Measurements from ENCODE around the gene TLK2. TPM values are rescaled to one million over a fixed set of nuclear protein-coding genes. Genes with fewer than 3 reads are reported as not detected.

The TLK2 gene
- total and polyA plus RNA-seq, 5 donors from 2014 or later: 6.9 to 89.5 (median 10.6) TPM

GRCh38 chr17:62650587-62650986 is 172.0 kb downstream of the TLK2 start:
- Mint-ChIP-seq H3K27ac (no peak overlapping the region), H3K4me1 (peaks cover 0 to 24% (median 13%) of the 10 kb centered on the region in 4 donors), H3K27me3 (peaks cover 5% of the 10 kb centered on the region), H3K4me3 (no peak overlapping the region), H3K36me3 (no peaks in the 10 kb centered on the region), H3K9me3 (peaks cover 0 to 2% (median 0%) of the 10 kb centered on the region in 7 donors)
- DNase-seq: no peak
- no peaks in the 10 kb centered on the region for H3K36me3 ChIP-seq (ENCODE audit: control insufficient read depth, insufficient read depth, low read length)
- no peak overlapping the region for H3K27ac ChIP-seq (ENCODE audit: insufficient read depth, low read length, poor library complexity, severe bottlenecking)
- peaks cover 22% of the 10 kb centered on the region for H3K4me1 ChIP-seq (ENCODE audit: control insufficient read depth, insufficient read depth, low read length, poor library complexity, severe bottlenecking)
- no peaks in the 10 kb centered on the region for H3K9me3 ChIP-seq (ENCODE audit: control insufficient read depth in 2 of 2, low read length in 2 of 2)
- no peak for ATAC-seq (ENCODE audit: low read depth in 2 of 2)
- H3K4me3 ChIP-seq (ENCODE audit: low read depth, low read length): no peak overlapping the region
- no peaks in the 10 kb centered on the region for H3K27me3 ChIP-seq (ENCODE audit: control insufficient read depth, insufficient read depth, low read length)

GRCh38 chr17:62652251-62653001 is 173.8 kb downstream of the TLK2 start:
- Mint-ChIP-seq H3K27ac (peak overlapping the region in 2 of 3 donors; percentile 26 to 75), H3K27me3 (peaks cover 13% of the 10 kb centered on the region), H3K9me3 (peaks cover 0 to 2% (median 0%) of the 10 kb centered on the region in 7 donors), H3K36me3 (no peaks in the 10 kb centered on the region), H3K4me3 (peak overlapping the region; percentile 66 to 95 (median 80)), H3K4me1 (peaks cover 0 to 24% (median 13%) of the 10 kb centered on the region in 4 donors)
- no peak overlapping the region for H3K4me3 ChIP-seq (ENCODE audit: low read depth, low read length)
- ATAC-seq (ENCODE audit: low read depth in 2 of 2) (no peak), DNase-seq (peak in 2 of 3 donors; percentile 9 to 34)
- H3K36me3 ChIP-seq (ENCODE audit: control insufficient read depth, insufficient read depth, low read length): no peaks in the 10 kb centered on the region
- peaks cover 22% of the 10 kb centered on the region for H3K4me1 ChIP-seq (ENCODE audit: control insufficient read depth, insufficient read depth, low read length, poor library complexity, severe bottlenecking)
- H3K9me3 ChIP-seq (ENCODE audit: control insufficient read depth in 2 of 2, low read length in 2 of 2): no peaks in the 10 kb centered on the region
- H3K27me3 ChIP-seq (ENCODE audit: control insufficient read depth, insufficient read depth, low read length): no peaks in the 10 kb centered on the region
- H3K27ac ChIP-seq (ENCODE audit: insufficient read depth, low read length, poor library complexity, severe bottlenecking): no peak overlapping the region

DNA sequence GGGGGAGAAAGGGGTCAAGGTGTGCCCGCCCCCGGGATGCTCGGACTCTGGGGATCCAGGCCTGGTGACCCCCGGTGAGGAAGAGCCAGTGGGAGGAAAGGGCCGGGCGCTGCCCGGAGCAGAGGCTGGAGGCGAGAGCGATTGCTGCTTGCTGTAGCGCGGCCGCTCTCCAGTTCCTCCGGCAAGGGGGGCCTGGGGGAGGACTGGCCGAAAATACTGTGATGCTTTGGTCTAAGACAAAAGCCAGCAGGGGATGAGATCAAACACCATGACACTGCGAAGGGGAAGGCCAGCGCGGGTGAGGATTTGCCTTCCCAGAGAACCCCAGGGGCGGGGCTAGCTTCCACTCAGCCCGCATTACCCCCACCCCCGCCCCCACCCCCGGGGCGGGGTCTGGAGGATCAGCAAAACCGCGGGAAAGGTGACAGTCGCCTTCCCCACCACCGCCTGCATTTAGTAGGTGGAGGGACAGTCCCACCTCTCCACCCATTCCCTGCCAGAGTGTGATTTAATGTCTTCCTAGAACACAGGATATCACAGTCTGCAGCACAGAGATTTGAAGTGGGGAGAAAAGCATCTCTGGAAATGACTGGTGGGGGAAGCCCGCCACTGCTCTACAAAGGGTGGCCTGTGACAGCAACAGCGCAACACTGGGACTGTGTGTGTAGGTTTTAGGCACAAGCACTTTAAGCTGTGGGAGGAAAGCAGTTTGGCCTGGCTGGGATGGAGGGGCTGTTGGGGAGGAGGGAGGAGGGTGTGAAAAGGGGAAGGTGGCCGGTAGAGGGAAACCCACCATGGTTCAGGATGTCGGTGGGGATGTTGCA is 174.6 kb downstream of the TLK2 start:
- ATAC-seq (ENCODE audit: low read depth in 2 of 2) (peak; percentile 65 to 67), DNase-seq (peak in 2 of 3 donors; percentile 22 to 78)
- Mint-ChIP-seq H3K4me1 (peaks cover 0 to 24% (median 13%) of the 10 kb centered on the region in 4 donors), H3K4me3 (peak overlapping the region; percentile 55 to 84 (median 66)), H3K9me3 (peaks cover 0 to 4% (median 0%) of the 10 kb centered on the region in 7 donors), H3K27ac (peak overlapping the region in 1 of 3 donors; percentile 59), H3K27me3 (peaks cover 13% of the 10 kb centered on the region), H3K36me3 (no peaks in the 10 kb centered on the region)
- no peaks in the 10 kb centered on the region for H3K27me3 ChIP-seq (ENCODE audit: control insufficient read depth, insufficient read depth, low read length)
- peaks cover 22% of the 10 kb centered on the region for H3K4me1 ChIP-seq (ENCODE audit: control insufficient read depth, insufficient read depth, low read length, poor library complexity, severe bottlenecking)
- H3K27ac ChIP-seq (ENCODE audit: insufficient read depth, low read length, poor library complexity, severe bottlenecking): no peak overlapping the region
- H3K36me3 ChIP-seq (ENCODE audit: control insufficient read depth, insufficient read depth, low read length): no peaks in the 10 kb centered on the region
- H3K4me3 ChIP-seq (ENCODE audit: low read depth, low read length): peak overlapping the region; percentile 32
- no peaks in the 10 kb centered on the region for H3K9me3 ChIP-seq (ENCODE audit: control insufficient read depth in 2 of 2, low read length in 2 of 2)

DNA sequence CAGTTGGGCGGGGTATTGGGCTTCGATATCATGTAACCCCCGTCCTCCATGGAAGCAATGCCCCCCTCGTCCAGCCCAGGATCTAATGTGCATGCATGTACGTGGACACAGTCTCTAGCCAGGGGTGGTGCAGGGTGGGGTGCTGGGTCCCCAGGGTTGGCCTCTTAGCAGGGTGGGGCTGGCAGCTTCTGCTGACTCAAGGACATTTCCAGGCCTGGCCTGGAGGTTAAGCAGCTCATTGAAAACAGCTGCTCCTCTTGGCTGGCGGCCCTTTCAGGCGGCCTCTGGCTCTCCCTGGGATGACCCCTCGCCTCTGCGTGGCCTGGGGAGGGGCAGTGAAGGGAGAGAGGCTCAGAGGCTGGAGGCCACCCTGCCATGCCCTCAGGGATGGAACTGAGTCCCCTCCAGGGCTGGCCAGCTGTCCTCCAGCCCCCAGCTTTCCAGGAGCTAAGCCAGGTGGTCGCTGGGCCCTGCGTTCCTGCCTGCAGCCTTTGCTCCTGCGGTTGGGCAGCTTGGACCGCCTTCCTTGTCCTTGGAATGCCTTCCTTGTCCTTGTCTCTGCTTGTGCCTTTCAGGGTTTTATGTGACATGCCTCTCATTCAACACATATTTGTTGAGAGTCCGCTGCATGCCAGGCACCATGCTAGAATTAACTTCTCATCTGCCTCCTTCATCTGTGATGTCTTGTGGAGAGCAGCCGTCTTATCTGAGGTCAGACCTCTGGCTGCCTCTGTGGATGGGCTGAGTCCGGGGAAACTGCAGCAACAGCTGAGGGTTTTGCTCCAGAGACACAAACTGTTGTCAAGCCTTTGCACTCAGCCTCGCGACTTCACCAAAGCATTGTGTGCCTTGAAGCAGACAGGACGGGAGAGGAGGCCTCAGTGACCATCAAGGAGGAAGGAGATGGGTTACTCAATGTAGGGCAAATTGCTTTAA is 175.5 kb downstream of the TLK2 start:
- Mint-ChIP-seq H3K27me3 (peaks cover 13% of the 10 kb centered on the region), H3K36me3 (no peaks in the 10 kb centered on the region), H3K4me1 (peaks cover 0 to 24% (median 13%) of the 10 kb centered on the region in 4 donors), H3K9me3 (peaks cover 0 to 4% (median 0%) of the 10 kb centered on the region in 7 donors), H3K27ac (peak overlapping the region in 1 of 3 donors; percentile 59), H3K4me3 (peak overlapping the region in 2 of 4 donors; percentile 74 to 84)
- H3K4me3 ChIP-seq (ENCODE audit: low read depth, low read length): peak overlapping the region; percentile 32
- H3K27ac ChIP-seq (ENCODE audit: insufficient read depth, low read length, poor library complexity, severe bottlenecking): no peak overlapping the region
- no peaks in the 10 kb centered on the region for H3K36me3 ChIP-seq (ENCODE audit: control insufficient read depth, insufficient read depth, low read length)
- DNase-seq: no peak
- no peaks in the 10 kb centered on the region for H3K9me3 ChIP-seq (ENCODE audit: control insufficient read depth in 2 of 2, low read length in 2 of 2)
- H3K27me3 ChIP-seq (ENCODE audit: control insufficient read depth, insufficient read depth, low read length): no peaks in the 10 kb centered on the region
- peaks cover 22% of the 10 kb centered on the region for H3K4me1 ChIP-seq (ENCODE audit: control insufficient read depth, insufficient read depth, low read length, poor library complexity, severe bottlenecking)
- no peak for ATAC-seq (ENCODE audit: low read depth in 2 of 2)

GRCh38 chr17:62655656-62656055 is 177.0 kb downstream of the TLK2 start:
- Mint-ChIP-seq H3K9me3 (peaks cover 0 to 4% (median 2%) of the 10 kb centered on the region in 7 donors), H3K27ac (no peak overlapping the region), H3K4me1 (peaks cover 0 to 24% (median 13%) of the 10 kb centered on the region in 4 donors), H3K4me3 (no peak overlapping the region), H3K27me3 (peaks cover 13% of the 10 kb centered on the region), H3K36me3 (peaks cover 4% of the 10 kb centered on the region)
- Histone ChIP-seq H3K4me1 (ENCODE audit: control insufficient read depth, insufficient read depth, low read length, poor library complexity, severe bottlenecking) (peaks cover 22% of the 10 kb centered on the region), H3K4me3 (ENCODE audit: low read depth, low read length) (no peak overlapping the region), H3K36me3 (ENCODE audit: control insufficient read depth, insufficient read depth, low read length) (no peaks in the 10 kb centered on the region), H3K27me3 (ENCODE audit: control insufficient read depth, insufficient read depth, low read length) (no peaks in the 10 kb centered on the region), H3K9me3 (ENCODE audit: control insufficient read depth in 2 of 2, low read length in 2 of 2) (peaks cover 0 to under 1% of the 10 kb centered on the region in 2 experiments), H3K27ac (ENCODE audit: insufficient read depth, low read length, poor library complexity, severe bottlenecking) (no peak overlapping the region)
- ATAC-seq (ENCODE audit: low read depth in 2 of 2) (no peak), DNase-seq (no peak)

GRCh38 chr17:62656446-62656845 is 177.8 kb downstream of the TLK2 start:
- Histone ChIP-seq H3K9me3 (ENCODE audit: control insufficient read depth in 2 of 2, low read length in 2 of 2) (peaks cover 0 to 5% of the 10 kb centered on the region in 2 experiments), H3K27me3 (ENCODE audit: control insufficient read depth, insufficient read depth, low read length) (no peaks in the 10 kb centered on the region), H3K4me1 (ENCODE audit: control insufficient read depth, insufficient read depth, low read length, poor library complexity, severe bottlenecking) (peaks cover 22% of the 10 kb centered on the region), H3K4me3 (ENCODE audit: low read depth, low read length) (no peak overlapping the region), H3K27ac (ENCODE audit: insufficient read depth, low read length, poor library complexity, severe bottlenecking) (no peak overlapping the region), H3K36me3 (ENCODE audit: control insufficient read depth, insufficient read depth, low read length) (no peaks in the 10 kb centered on the region)
- Mint-ChIP-seq H3K9me3 (peaks cover 0 to 9% (median 7%) of the 10 kb centered on the region in 7 donors), H3K4me1 (peaks cover 0 to 24% (median 12%) of the 10 kb centered on the region in 4 donors), H3K4me3 (peak overlapping the region in 1 of 4 donors; percentile 42), H3K27me3 (peaks cover 17% of the 10 kb centered on the region), H3K36me3 (peaks cover 4% of the 10 kb centered on the region), H3K27ac (no peak overlapping the region)
- ATAC-seq (ENCODE audit: low read depth in 2 of 2) (no peak), DNase-seq (no peak)

- no peak for DNase-seq
- no peak overlapping the region for H3K4me3 ChIP-seq (ENCODE audit: low read depth, low read length)
- peaks cover 4% of the 10 kb centered on the region for H3K36me3 Mint-ChIP-seq
- H3K4me1 ChIP-seq (ENCODE audit: control insufficient read depth, insufficient read depth, low read length, poor library complexity, severe bottlenecking): peaks cover 17% of the 10 kb centered on the region
- ATAC-seq (ENCODE audit: low read depth in 2 of 2): no peak
- peaks cover 0 to 10% (median 8%) of the 10 kb centered on the region in 7 donors for H3K9me3 Mint-ChIP-seq
- H3K27me3 Mint-ChIP-seq: peaks cover 17% of the 10 kb centered on the region
- peaks cover 0 to 5% of the 10 kb centered on the region in 2 experiments for H3K9me3 ChIP-seq (ENCODE audit: control insufficient read depth in 2 of 2, low read length in 2 of 2)
- H3K27ac Mint-ChIP-seq: no peak overlapping the region
- no peaks in the 10 kb centered on the region for H3K27me3 ChIP-seq (ENCODE audit: control insufficient read depth, insufficient read depth, low read length)
- no peaks in the 10 kb centered on the region for H3K36me3 ChIP-seq (ENCODE audit: control insufficient read depth, insufficient read depth, low read length)
- H3K27ac ChIP-seq (ENCODE audit: insufficient read depth, low read length, poor library complexity, severe bottlenecking): no peak overlapping the region
- peak overlapping the region in 2 of 4 donors; percentile 42 to 80 for H3K4me3 Mint-ChIP-seq
- H3K4me1 Mint-ChIP-seq: peaks cover 0 to 17% (median 8%) of the 10 kb centered on the region in 4 donors
Measured at GRCh38 chr17:62657145-62657665, 178.6 kb downstream of the TLK2 start.

Measured in CD4-positive, CD25-positive, alpha-beta regulatory T cell (primary cell).